ENCODE results near the gene CASTOR1.

CASTOR1 gene

DNA sequence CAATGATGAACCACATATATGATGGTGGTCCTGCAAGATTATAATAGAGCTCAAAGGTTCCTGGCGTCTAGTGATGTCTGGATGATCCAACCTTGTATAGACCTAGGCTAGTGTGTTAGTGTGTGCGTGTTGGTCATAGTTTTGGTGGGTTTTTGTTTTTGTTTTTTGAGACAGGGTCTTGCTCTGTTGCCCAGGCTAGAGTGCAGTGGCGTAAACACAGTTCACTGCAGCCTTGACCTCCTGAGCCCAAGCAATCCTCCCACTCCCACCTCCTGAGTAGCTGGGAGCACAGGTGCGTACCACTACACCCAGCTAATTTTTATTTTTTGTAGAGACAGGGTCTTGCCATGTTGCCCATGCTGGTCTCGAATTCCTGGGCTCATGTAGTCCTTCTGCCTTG is 9.4 kb downstream of the CASTOR1 start:
- H3K4me1 ChIP-seq (ENCODE audit: insufficient read depth, low read length, poor library complexity, severe bottlenecking): peaks cover 33% of the 10 kb centered on the region
- no peak overlapping the region for H3K4me3 ChIP-seq (ENCODE audit: low read length, poor library complexity, severe bottlenecking)
- H3F3A ChIP-seq (ENCODE audit: low read depth): no peaks in the 10 kb centered on the region
- TF ChIP-seq EZH2phosphoT487 (IDR thresholded peaks at IDR 0.05; ENCODE audit: borderline replicate concordance): no peak
- TF ChIP-seq, protein P1, sequence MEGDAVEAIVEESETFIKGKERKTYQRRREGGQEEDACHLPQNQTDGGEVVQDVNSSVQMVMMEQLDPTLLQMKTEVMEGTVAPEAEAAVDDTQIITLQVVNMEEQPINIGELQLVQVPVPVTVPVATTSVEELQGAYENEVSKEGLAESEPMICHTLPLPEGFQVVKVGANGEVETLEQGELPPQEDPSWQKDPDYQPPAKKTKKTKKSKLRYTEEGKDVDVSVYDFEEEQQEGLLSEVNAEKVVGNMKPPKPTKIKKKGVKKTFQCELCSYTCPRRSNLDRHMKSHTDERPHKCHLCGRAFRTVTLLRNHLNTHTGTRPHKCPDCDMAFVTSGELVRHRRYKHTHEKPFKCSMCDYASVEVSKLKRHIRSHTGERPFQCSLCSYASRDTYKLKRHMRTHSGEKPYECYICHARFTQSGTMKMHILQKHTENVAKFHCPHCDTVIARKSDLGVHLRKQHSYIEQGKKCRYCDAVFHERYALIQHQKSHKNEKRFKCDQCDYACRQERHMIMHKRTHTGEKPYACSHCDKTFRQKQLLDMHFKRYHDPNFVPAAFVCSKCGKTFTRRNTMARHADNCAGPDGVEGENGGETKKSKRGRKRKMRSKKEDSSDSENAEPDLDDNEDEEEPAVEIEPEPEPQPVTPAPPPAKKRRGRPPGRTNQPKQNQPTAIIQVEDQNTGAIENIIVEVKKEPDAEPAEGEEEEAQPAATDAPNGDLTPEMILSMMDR (conservative IDR thresholded peaks at IDR 0.05; ENCODE audit: low read length): no peak
- H2AFZ ChIP-seq (ENCODE audit: low read length): no peak overlapping the region
- H3K9me2 ChIP-seq (replicated peaks; ENCODE audit: low read depth, low read length): no peaks in the 10 kb centered on the region
- no peak overlapping the region for H3K9ac ChIP-seq (ENCODE audit: low read depth, low read length, poor library complexity, severe bottlenecking)
- H3K36me3 ChIP-seq (ENCODE audit: insufficient read depth, low read length): no peaks in the 10 kb centered on the region
- no peak overlapping the region for H3K4me2 ChIP-seq (ENCODE audit: low read depth, low read length, poor library complexity, severe bottlenecking)
- no peaks in the 10 kb centered on the region for H3K27me3 ChIP-seq (ENCODE audit: insufficient read depth, low read length, poor library complexity, severe bottlenecking)
- H3K79me2 ChIP-seq (ENCODE audit: insufficient read depth, low read length): no peaks in the 10 kb centered on the region
- H3K9me3 ChIP-seq (ENCODE audit: insufficient read depth, low read depth, low read length): no peaks in the 10 kb centered on the region
- H4K20me1 ChIP-seq (ENCODE audit: insufficient read depth, low read length, poor library complexity, severe bottlenecking): no peaks in the 10 kb centered on the region

DNA sequence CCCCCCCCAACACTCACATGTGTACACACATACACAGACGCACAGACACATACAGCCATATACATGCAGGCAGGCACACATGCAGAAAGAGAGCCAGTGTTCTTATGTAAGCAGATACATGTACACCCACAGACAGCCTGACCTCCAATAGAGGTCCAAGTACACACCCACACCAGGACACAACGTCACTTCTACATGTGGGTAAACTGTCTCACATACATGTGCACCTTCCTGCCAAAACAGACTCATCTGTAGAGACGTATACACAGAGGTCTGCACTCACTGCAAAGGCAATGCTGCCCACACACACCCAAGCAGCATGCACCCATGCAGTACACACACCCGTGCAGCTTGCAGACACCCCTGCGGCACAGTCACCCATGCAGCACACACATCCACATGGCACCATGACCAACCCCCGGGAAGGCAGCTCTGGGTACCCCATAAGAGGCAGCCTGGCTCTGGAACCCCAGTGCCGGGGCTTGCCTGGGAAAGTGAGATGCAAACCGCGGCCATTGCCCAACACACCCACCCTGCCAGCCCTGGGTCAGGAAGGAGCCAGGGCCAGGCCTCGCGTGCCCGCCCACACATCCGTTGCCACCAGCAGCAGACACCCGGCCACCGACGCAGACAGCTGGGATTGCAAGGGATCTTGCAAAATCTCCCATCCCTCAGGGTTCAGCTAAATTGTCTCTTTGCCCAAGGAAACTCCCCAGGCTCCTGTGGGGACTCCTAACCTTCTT is 10.1 kb downstream of the CASTOR1 start:
- Histone ChIP-seq H3K4me3 (ENCODE audit: low read length, poor library complexity, severe bottlenecking) (no peak overlapping the region), H3K27me3 (ENCODE audit: insufficient read depth, low read length, poor library complexity, severe bottlenecking) (no peaks in the 10 kb centered on the region), H2AFZ (ENCODE audit: low read length) (no peak overlapping the region), H3K4me1 (ENCODE audit: insufficient read depth, low read length, poor library complexity, severe bottlenecking) (peaks cover 33% of the 10 kb centered on the region), H3K36me3 (ENCODE audit: insufficient read depth, low read length) (no peaks in the 10 kb centered on the region), H3K79me2 (ENCODE audit: insufficient read depth, low read length) (no peaks in the 10 kb centered on the region), H3K9me3 (ENCODE audit: insufficient read depth, low read depth, low read length) (no peaks in the 10 kb centered on the region), H3F3A (ENCODE audit: low read depth) (no peaks in the 10 kb centered on the region), H4K20me1 (ENCODE audit: insufficient read depth, low read length, poor library complexity, severe bottlenecking) (no peaks in the 10 kb centered on the region), H3K9me2 (replicated peaks; ENCODE audit: low read depth, low read length) (no peaks in the 10 kb centered on the region), H3K4me2 (ENCODE audit: low read depth, low read length, poor library complexity, severe bottlenecking) (no peak overlapping the region), H3K9ac (ENCODE audit: low read depth, low read length, poor library complexity, severe bottlenecking) (no peak overlapping the region)
- TF ChIP-seq EZH2phosphoT487 (IDR thresholded peaks at IDR 0.05; ENCODE audit: borderline replicate concordance): no peak
- TF ChIP-seq, protein P1 (conservative IDR thresholded peaks at IDR 0.05; ENCODE audit: low read length): no peak

DNA sequence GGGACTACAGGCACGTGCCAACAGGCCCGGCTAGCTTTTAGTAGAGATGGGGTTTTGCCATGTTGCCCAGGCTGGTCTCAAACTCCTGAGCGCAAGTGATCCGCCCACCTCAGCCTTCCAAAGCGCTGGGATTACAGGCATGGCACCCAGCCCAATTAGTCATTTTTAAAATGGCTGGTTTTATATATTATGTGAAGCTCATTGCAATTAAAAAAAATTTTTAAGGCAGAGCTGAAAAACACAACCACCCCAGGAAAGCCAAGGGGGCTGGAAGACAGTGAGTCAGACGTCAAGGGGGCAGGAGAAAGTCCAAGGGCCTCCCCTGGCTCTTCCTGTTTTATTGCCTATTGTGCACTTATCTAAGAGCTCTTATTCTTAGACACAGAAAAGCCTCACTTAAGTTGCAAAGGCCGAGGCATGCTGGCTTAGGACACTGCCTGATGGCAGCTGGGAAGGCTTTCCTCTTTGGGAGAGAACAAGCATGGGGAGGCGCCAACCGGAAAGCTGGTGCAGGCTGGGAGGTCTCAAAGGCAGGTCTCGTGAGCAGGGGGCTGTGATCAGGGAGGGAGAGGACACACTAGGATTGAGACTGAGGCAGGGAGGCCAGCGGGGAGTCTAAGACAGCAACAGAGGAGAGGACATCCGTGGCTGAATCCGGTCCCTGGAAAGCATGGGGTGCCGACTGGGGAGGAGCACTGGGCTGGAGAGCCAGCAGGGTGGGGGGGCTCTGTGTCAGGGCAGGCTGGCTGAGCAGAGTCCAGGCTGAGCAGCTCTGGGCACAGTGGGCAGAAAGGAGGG is 11.6 kb downstream of the CASTOR1 start:
- Histone ChIP-seq H3K9me3 (ENCODE audit: insufficient read depth, low read depth, low read length) (no peaks in the 10 kb centered on the region), H3K4me1 (ENCODE audit: insufficient read depth, low read length, poor library complexity, severe bottlenecking) (peaks cover 23% of the 10 kb centered on the region), H3K36me3 (ENCODE audit: insufficient read depth, low read length) (no peaks in the 10 kb centered on the region), H3K4me3 (ENCODE audit: low read length, poor library complexity, severe bottlenecking) (no peak overlapping the region), H3K4me2 (ENCODE audit: low read depth, low read length, poor library complexity, severe bottlenecking) (peak overlapping the region; percentile 49), H3K9ac (ENCODE audit: low read depth, low read length, poor library complexity, severe bottlenecking) (peak overlapping the region; percentile 70), H2AFZ (ENCODE audit: low read length) (no peak overlapping the region), H3K27me3 (ENCODE audit: insufficient read depth, low read length, poor library complexity, severe bottlenecking) (no peaks in the 10 kb centered on the region), H4K20me1 (ENCODE audit: insufficient read depth, low read length, poor library complexity, severe bottlenecking) (no peaks in the 10 kb centered on the region), H3K9me2 (replicated peaks; ENCODE audit: low read depth, low read length) (no peaks in the 10 kb centered on the region), H3F3A (ENCODE audit: low read depth) (no peaks in the 10 kb centered on the region), H3K79me2 (ENCODE audit: insufficient read depth, low read length) (no peaks in the 10 kb centered on the region)
- no peak for TF ChIP-seq EZH2phosphoT487 (IDR thresholded peaks at IDR 0.05; ENCODE audit: borderline replicate concordance)
- TF ChIP-seq, protein P1 (conservative IDR thresholded peaks at IDR 0.05; ENCODE audit: low read length): no peak

All from Loucy (cell line).